ENCODE results near the gene FCRL3.

Gene FCRL3

GRCh38 chr1:157702308-157702825 is 1.8 kb upstream of the FCRL3 start:
- Mint-ChIP-seq H3K27ac (peak overlapping the region; percentile 84), H3K4me1 (peaks cover 22% of the 10 kb centered on the region), H3K36me3 (peaks cover 20% of the 10 kb centered on the region), H3K9me3 (peaks cover 3% of the 10 kb centered on the region), H3K4me3 (no peak overlapping the region)
- ATAC-seq: peak; percentile 70
- no peak for DNase-seq (ENCODE audit: low spot score in 2 of 2)

- peak overlapping the region; percentile 65 for H3K4me3 Mint-ChIP-seq
- H3K27ac Mint-ChIP-seq: peak overlapping the region; percentile 84
- H3K9me3 Mint-ChIP-seq: no peaks in the 10 kb centered on the region
- DNase-seq (ENCODE audit: low spot score in 2 of 2): no peak
- peaks cover 40% of the 10 kb centered on the region for H3K36me3 Mint-ChIP-seq
- no peak for ATAC-seq
- H3K4me1 Mint-ChIP-seq: peaks cover 24% of the 10 kb centered on the region
Measured at GRCh38 chr1:157700305-157700704, 264 bp downstream of the FCRL3 start.

GRCh38 chr1:157697781-157698569 is 2.6 kb downstream of the FCRL3 start:
- H3K9me3 Mint-ChIP-seq: no peaks in the 10 kb centered on the region
- ATAC-seq (no peak), DNase-seq (ENCODE audit: low spot score in 2 of 2) (no peak)
- H3K4me3 Mint-ChIP-seq: peak overlapping the region; percentile 65
- H3K27ac Mint-ChIP-seq: peak overlapping the region; percentile 84
- peaks cover 30% of the 10 kb centered on the region for H3K4me1 Mint-ChIP-seq
- peaks cover 64% of the 10 kb centered on the region for H3K36me3 Mint-ChIP-seq

- H3K9me3 Mint-ChIP-seq: no peaks in the 10 kb centered on the region
- H3K4me3 Mint-ChIP-seq: peak overlapping the region; percentile 65
- peak overlapping the region; percentile 84 for H3K27ac Mint-ChIP-seq
- H3K4me1 Mint-ChIP-seq: peaks cover 30% of the 10 kb centered on the region
- DNase-seq (ENCODE audit: low spot score in 2 of 2) (no peak), ATAC-seq (peak; percentile 65)
- peaks cover 72% of the 10 kb centered on the region for H3K36me3 Mint-ChIP-seq
Measured at GRCh38 chr1:157696966-157697628, 3.5 kb downstream of the FCRL3 start.

- H3K27ac Mint-ChIP-seq: peak overlapping the region; percentile 87
- H3K4me1 Mint-ChIP-seq: peaks cover 36% of the 10 kb centered on the region
- H3K36me3 Mint-ChIP-seq: peaks cover 80% of the 10 kb centered on the region
- peak overlapping the region; percentile 65 for H3K4me3 Mint-ChIP-seq
- DNase-seq (ENCODE audit: low spot score in 2 of 2): no peak
- H3K9me3 Mint-ChIP-seq: no peaks in the 10 kb centered on the region
- peak; percentile 4 for ATAC-seq
Measured at GRCh38 chr1:157695417-157695816, 5.2 kb downstream of the FCRL3 start.

- Mint-ChIP-seq H3K9me3 (no peaks in the 10 kb centered on the region), H3K4me3 (no peak overlapping the region), H3K4me1 (peaks cover 20% of the 10 kb centered on the region), H3K27ac (peak overlapping the region; percentile 43), H3K36me3 (peaks cover 80% of the 10 kb centered on the region)
- ATAC-seq: no peak
- DNase-seq (ENCODE audit: low spot score in 2 of 2): no peak
Measured at GRCh38 chr1:157691285-157691920, 9.2 kb downstream of the FCRL3 start.

GRCh38 chr1:157682710-157683437 is 17.7 kb downstream of the FCRL3 start:
- no peaks in the 10 kb centered on the region for H3K4me1 Mint-ChIP-seq
- H3K36me3 Mint-ChIP-seq: peaks cover 59% of the 10 kb centered on the region
- no peak for DNase-seq (ENCODE audit: low spot score in 2 of 2)
- no peaks in the 10 kb centered on the region for H3K9me3 Mint-ChIP-seq
- H3K27ac Mint-ChIP-seq: no peak overlapping the region
- H3K4me3 Mint-ChIP-seq: no peak overlapping the region
- ATAC-seq: no peak

- no peak overlapping the region for H3K4me3 Mint-ChIP-seq
- ATAC-seq (no peak), DNase-seq (ENCODE audit: low spot score in 2 of 2) (no peak)
- H3K9me3 Mint-ChIP-seq: peaks cover 5% of the 10 kb centered on the region
- no peaks in the 10 kb centered on the region for H3K4me1 Mint-ChIP-seq
- H3K27ac Mint-ChIP-seq: no peak overlapping the region
- peaks cover 52% of the 10 kb centered on the region for H3K36me3 Mint-ChIP-seq
Measured at GRCh38 chr1:157678721-157679120, 21.8 kb downstream of the FCRL3 start.

- no peak for DNase-seq (ENCODE audit: low spot score in 2 of 2)
- no peak for ATAC-seq
- H3K4me1 Mint-ChIP-seq: no peaks in the 10 kb centered on the region
- H3K9me3 Mint-ChIP-seq: peaks cover 24% of the 10 kb centered on the region
- H3K4me3 Mint-ChIP-seq: no peak overlapping the region
- H3K36me3 Mint-ChIP-seq: peaks cover 20% of the 10 kb centered on the region
- no peak overlapping the region for H3K27ac Mint-ChIP-seq
Measured at GRCh38 chr1:157673008-157673407, 27.6 kb downstream of the FCRL3 start.

GRCh38 chr1:157671895-157672294 is 28.7 kb downstream of the FCRL3 start:
- Mint-ChIP-seq H3K27ac (no peak overlapping the region), H3K4me1 (no peaks in the 10 kb centered on the region), H3K36me3 (peaks cover 12% of the 10 kb centered on the region), H3K4me3 (no peak overlapping the region), H3K9me3 (peaks cover 27% of the 10 kb centered on the region)
- no peak for DNase-seq (ENCODE audit: low spot score in 2 of 2)
- ATAC-seq: peak; percentile 54

GRCh38 chr1:157659576-157660247 is 40.9 kb downstream of the FCRL3 start:
- no peak overlapping the region for H3K27ac Mint-ChIP-seq
- peaks cover 3% of the 10 kb centered on the region for H3K9me3 Mint-ChIP-seq
- peaks cover 5% of the 10 kb centered on the region for H3K4me1 Mint-ChIP-seq
- H3K36me3 Mint-ChIP-seq: no peaks in the 10 kb centered on the region
- H3K4me3 Mint-ChIP-seq: no peak overlapping the region
- DNase-seq (ENCODE audit: low spot score in 2 of 2) (no peak), ATAC-seq (no peak)

- ATAC-seq: no peak
Measured at GRCh38 chr1:157658571-157658970, 42.0 kb downstream of the FCRL3 start.

GRCh38 chr1:157653494-157653873 is 47.1 kb downstream of the FCRL3 start:
- Mint-ChIP-seq H3K9me3 (no peaks in the 10 kb centered on the region), H3K4me3 (no peak overlapping the region), H3K36me3 (no peaks in the 10 kb centered on the region), H3K4me1 (peaks cover 7% of the 10 kb centered on the region), H3K27ac (no peak overlapping the region)
- DNase-seq (ENCODE audit: low spot score in 2 of 2): no peak
- no peak for ATAC-seq

More at GRCh38 chr1:157658571-157658970, 42.0 kb downstream of the FCRL3 start:
- H3K9me3 Mint-ChIP-seq: peaks cover 3% of the 10 kb centered on the region
- H3K4me1 Mint-ChIP-seq: peaks cover 5% of the 10 kb centered on the region
- H3K36me3 Mint-ChIP-seq: no peaks in the 10 kb centered on the region
- H3K27ac Mint-ChIP-seq: no peak overlapping the region
- H3K4me3 Mint-ChIP-seq: no peak overlapping the region
- DNase-seq (ENCODE audit: low spot score in 2 of 2): no peak

- Mint-ChIP-seq H3K27ac (no peak overlapping the region), H3K36me3 (no peaks in the 10 kb centered on the region), H3K4me3 (no peak overlapping the region), H3K4me1 (peaks cover 7% of the 10 kb centered on the region), H3K9me3 (no peaks in the 10 kb centered on the region)
- ATAC-seq (peak; percentile 69), DNase-seq (ENCODE audit: low spot score in 2 of 2) (no peak)
Measured at GRCh38 chr1:157652859-157653493, 47.6 kb downstream of the FCRL3 start.
